H1 (cell line): ENCODE results near the gene P3H2. TPM values are rescaled to one million over a fixed set of nuclear protein-coding genes. Genes with fewer than 3 reads are reported as not detected.

Source experiments
- CTCF ChIA-PET: fragments of 300-600 bp; sonication (Branson Sonifier 250); formaldehyde crosslinking; loops from one replicate; lab custom pipeline; 2021; ENCODE audit not compliant: partially characterized antibody; lab: Charles Lee
- POLR2A ChIA-PET: fragments of 300-600 bp; sonication (Branson Sonifier 250); formaldehyde crosslinking; loops from one replicate; lab custom pipeline; 2021; ENCODE audit warnings: inconsistent platforms; ENCODE audit not compliant: partially characterized antibody; lab: Charles Lee
- DNase-seq, 2 experiments: peaks; one replicate each; pipeline versions ENCODE4 v3.0.0 to v3.0.0-alpha.2; 2010 to 2022; ENCODE audit warnings: low spot score in 2 of 2, low read depth in 1 of 2, mixed read lengths in 1 of 2
- FAIRE-seq: peaks from 2 replicates; lab custom pipeline; 2011; peaks lifted over from hg19 to GRCh38; lab: Jason Lieb, UNC
- H2AFZ ChIP-seq: 2 replicates; pipeline ENCODE4 v1.8.1; 2012; ENCODE audit warnings: low read length, inconsistent platforms
- H2AK5ac ChIP-seq: 2 replicates; pipeline ENCODE4 v1.6.1; 2013; ENCODE audit warnings: low read depth, low read length
- H2BK120ac ChIP-seq: replicated peaks from 2 replicates; pipeline ENCODE3; 2013; ENCODE audit warnings: low read depth, low read length, inconsistent platforms
- H2BK12ac ChIP-seq: 2 replicates; pipeline ENCODE4 v1.6.1; 2013; ENCODE audit warnings: low read depth, low read length
- H2BK15ac ChIP-seq: 2 replicates; pipeline ENCODE4 v1.6.1; 2013; ENCODE audit warnings: low read length
- H2BK20ac ChIP-seq: 2 replicates; pipeline ENCODE4 v1.6.1; 2013; ENCODE audit warnings: low read length
- H2BK5ac ChIP-seq: 2 replicates; pipeline ENCODE4 v1.6.1; 2013; ENCODE audit warnings: low read depth, low read length
- H3K14ac ChIP-seq: 2 replicates; pipeline ENCODE4 v1.6.1; 2013; ENCODE audit warnings: inconsistent platforms; ENCODE audit not compliant: insufficient read length
- H3K18ac ChIP-seq: 2 replicates; pipeline ENCODE4 v1.6.1; 2013; ENCODE audit warnings: low read length; ENCODE audit errors: extremely low read depth
- H3K23ac ChIP-seq: 2 replicates; pipeline ENCODE4 v1.6.1; 2013; ENCODE audit warnings: inconsistent platforms; ENCODE audit not compliant: insufficient read length
- H3K23me2 ChIP-seq: 2 replicates; pipeline ENCODE4 v1.6.1; 2013; ENCODE audit warnings: low read depth, low read length
- H3K27ac ChIP-seq: 2 replicates; pipeline ENCODE4 v1.6.1; 2011; ENCODE audit warnings: low read depth, low read length, inconsistent platforms
- H3K27me3 ChIP-seq, 4 experiments: replicated peaks in 1 of 4; 1 replicate in 1 of 4; 2 replicates in 3 of 4; pipeline versions ENCODE4 v1.6.1 to v1.8.1; 2011 to 2013; ENCODE audit warnings: low read length in 3 of 4, mild to moderate bottlenecking in 3 of 4, inconsistent platforms in 2 of 4, mixed read lengths in 2 of 4, moderate library complexity in 1 of 4; ENCODE audit not compliant: control insufficient read depth in 3 of 4, insufficient read depth in 3 of 4; ENCODE audit errors: extremely low read depth in 1 of 4
- H3K36me3 ChIP-seq, 4 experiments: 2 replicates each; pipeline versions ENCODE4 v1.6.1 to v1.8.1; 2011 to 2013; ENCODE audit warnings: mild to moderate bottlenecking in 4 of 4, low read length in 3 of 4, moderate library complexity in 2 of 4, control low read depth in 1 of 4, inconsistent platforms in 1 of 4; ENCODE audit not compliant: insufficient read depth in 4 of 4, control insufficient read depth in 2 of 4
- H3K4ac ChIP-seq: replicated peaks from 2 replicates; pipeline ENCODE3; 2013; ENCODE audit warnings: low read length, low read depth, mixed read lengths, inconsistent platforms; ENCODE audit not compliant: insufficient read length
- H3K4me1 ChIP-seq, 4 experiments: replicated peaks in 1 of 4; 1 replicate in 1 of 4; 2 replicates in 3 of 4; pipeline versions ENCODE4 v1.6.1 to v1.8.1; 2011 to 2013; ENCODE audit warnings: low read length in 3 of 4, inconsistent platforms in 2 of 4, mixed read lengths in 1 of 4; ENCODE audit not compliant: insufficient read depth in 4 of 4, control insufficient read depth in 3 of 4
- H3K4me2 ChIP-seq, 2 experiments: 2 replicates each; pipeline versions ENCODE4 v1.6.1 to v1.8.1; 2011 to 2013; ENCODE audit warnings: low read depth in 2 of 2, low read length in 2 of 2, control low read depth in 1 of 2, inconsistent platforms in 1 of 2, mild to moderate bottlenecking in 1 of 2; ENCODE audit not compliant: insufficient read depth in 1 of 2
- H3K4me3 ChIP-seq, 4 experiments: fragments of 200-600, 300-600 bp in 1 of 4; sonication (generic), shearing (Covaris generic), sonication (Bioruptor Twin) in 1 of 4; 2 replicates each; pipeline versions ENCODE4 v1.5.1 to v1.8.1; 2011 to 2016; ENCODE audit warnings: low read length in 4 of 4, low read depth in 3 of 4, control low read depth in 2 of 4, inconsistent platforms in 2 of 4, mild to moderate bottlenecking in 2 of 4, mixed read lengths in 1 of 4, moderate library complexity in 1 of 4; ENCODE audit not compliant: insufficient read depth in 2 of 4; ENCODE audit errors: extremely low read depth in 1 of 4
- H3K56ac ChIP-seq: replicated peaks from 2 replicates; pipeline ENCODE3; 2013; ENCODE audit warnings: low read depth, mild to moderate bottlenecking, mixed read lengths, low read length, inconsistent platforms; ENCODE audit not compliant: insufficient read length
- H3K79me1 ChIP-seq: 2 replicates; pipeline ENCODE4 v1.6.1; 2013; ENCODE audit warnings: low read depth, low read length, control low read depth
- H3K79me2 ChIP-seq, 2 experiments: 2 replicates each; pipeline versions ENCODE4 v1.6.1 to v1.8.1; 2012 to 2013; ENCODE audit warnings: low read length in 2 of 2, mild to moderate bottlenecking in 2 of 2, inconsistent platforms in 1 of 2; ENCODE audit not compliant: insufficient read depth in 2 of 2, control insufficient read depth in 1 of 2
- H3K9ac ChIP-seq, 4 experiments: replicated peaks in 1 of 4; 1 replicate in 1 of 4; 2 replicates in 3 of 4; pipeline versions ENCODE4 v1.6.1 to v1.8.1; 2011 to 2013; ENCODE audit warnings: low read depth in 3 of 4, low read length in 3 of 4, control low read depth in 2 of 4, mild to moderate bottlenecking in 2 of 4, moderate library complexity in 2 of 4, inconsistent platforms in 1 of 4; ENCODE audit errors: extremely low read depth in 1 of 4
- H3K9me3 ChIP-seq, 2 experiments: 2 replicates each; pipeline versions ENCODE4 v1.6.1 to v1.8.1; 2012 to 2013; ENCODE audit warnings: mild to moderate bottlenecking in 2 of 2, moderate library complexity in 2 of 2, control low read depth in 1 of 2, inconsistent platforms in 1 of 2, low read depth in 1 of 2, low read length in 1 of 2, mixed read lengths in 1 of 2; ENCODE audit not compliant: insufficient read depth in 2 of 2
- H4K20me1 ChIP-seq, 2 experiments: replicated peaks in 1 of 2; 2 replicates each; pipeline versions ENCODE3 to v1.8.1; 2011 to 2013; ENCODE audit warnings: inconsistent platforms in 2 of 2, low read length in 2 of 2, mild to moderate bottlenecking in 1 of 2; ENCODE audit not compliant: insufficient read depth in 2 of 2, control insufficient read depth in 1 of 2
- H4K5ac ChIP-seq: 2 replicates; pipeline ENCODE4 v1.6.1; 2013; ENCODE audit warnings: low read length, low read depth, mixed read lengths, inconsistent platforms; ENCODE audit not compliant: insufficient read length
- H4K8ac ChIP-seq: 2 replicates; pipeline ENCODE4 v1.8.0; 2013; ENCODE audit warnings: mild to moderate bottlenecking, moderate library complexity, low read length, inconsistent platforms; ENCODE audit not compliant: insufficient read depth; ENCODE audit errors: extremely low read depth
- H4K91ac ChIP-seq: replicated peaks from 2 replicates; pipeline ENCODE3; 2013; ENCODE audit warnings: low read length, mixed read lengths, inconsistent platforms; ENCODE audit not compliant: insufficient read length
- ASH2L ChIP-seq: fragments of 200-600, 300-600 bp; sonication (generic); IDR thresholded peaks from one replicate; pipeline ENCODE4 v1.7.1; 2017; ENCODE audit warnings: low read length
- KDM1A ChIP-seq: fragments of 200-600, 300-600 bp; sonication (generic); IDR thresholded peaks from 2 replicates; pipeline ENCODE4 v1.7.1; 2016; ENCODE audit warnings: mild to moderate bottlenecking, low read length, borderline replicate concordance
- polyA plus RNA-seq, 7 experiments: library from polyadenylated mRNA; depleted of rRNA in 3 of 7; stranded (reverse) in 5 of 7; unstranded in 2 of 7; fragments of >200 nt in 5 of 7; fragments of 200-250 nt in 2 of 7; gene quantifications; 1 replicate in 5 of 7; 2 replicates in 1 of 7; 4 replicates in 1 of 7; pipeline versions ENCODE4 v1.2.1 to v1.2.3, GENCODE V29; 2011 to 2013; ENCODE audit warnings: missing spikeins in 2 of 7, mixed read lengths in 2 of 7
- total RNA-seq: library from RNA; stranded (reverse); fragmentation: NEBNext Ultra II Directional; extraction: Animal tissue kit (Norgen Biotek cat#: 25700); gene quantifications from 2 replicates; pipeline ENCODE4 v1.2.1, GENCODE V29; 2021

P3H2 gene
- total and polyA plus RNA-seq, 2 of the 8 experiments (the other 6 are each of a cell fraction or from before 2014, with no cell fraction given) = 40.5 to 60.4 TPM

GRCh38 chr3:189948724-189949045 is 172.0 kb downstream of the P3H2 start:
- no peak overlapping the region for H3K9ac ChIP-seq
- H2BK5ac ChIP-seq = no peak overlapping the region
- no peaks in the 10 kb centered on the region for H3K9me3 ChIP-seq
- no peak overlapping the region for H4K5ac ChIP-seq
- H3K4me3 ChIP-seq = no peak overlapping the region
- no peak overlapping the region for H4K91ac ChIP-seq
- H2AK5ac ChIP-seq = no peak overlapping the region
- H3K4me2 ChIP-seq = no peak overlapping the region
- no peaks in the 10 kb centered on the region for H4K20me1 ChIP-seq
- DNase-seq (no peak), FAIRE-seq (no peak)
- H3K79me1 ChIP-seq = no peaks in the 10 kb centered on the region
- H2BK15ac ChIP-seq = no peak overlapping the region
- no peak overlapping the region for H3K4ac ChIP-seq
- H3K14ac ChIP-seq = no peak overlapping the region
- H4K8ac ChIP-seq = no peak overlapping the region
- H3K27me3 ChIP-seq = no peaks in the 10 kb centered on the region
- no peaks in the 10 kb centered on the region; the same call in 1 of the 2 replicates for H3K23me2 ChIP-seq
- no peaks in the 10 kb centered on the region for H3K36me3 ChIP-seq
- H3K4me1 ChIP-seq = no peaks in the 10 kb centered on the region
- POLR2A ChIA-PET = interaction anchor here (0.7 kb wide), 1 partner anchor 9 kb away, joined by 3 read pairs; no protein-coding TSS in a partner anchor
- H2BK20ac ChIP-seq = no peak overlapping the region
- H3K27ac ChIP-seq = no peak overlapping the region
- H2BK12ac ChIP-seq = no peak overlapping the region
- H3K56ac ChIP-seq = no peak overlapping the region
- no peak overlapping the region for H2BK120ac ChIP-seq
- CTCF ChIA-PET = interaction anchor here (0.7 to 6.8 kb wide), 31 partner anchors 9 to 744 kb away, joined by 3 to 68 read pairs (median 4); no protein-coding TSS in a partner anchor
- TF ChIP-seq ASH2L (no peak), KDM1A (no peak)
- no peak overlapping the region for H2AFZ ChIP-seq
- no peaks in the 10 kb centered on the region for H3K79me2 ChIP-seq
- H3K18ac ChIP-seq = no peak overlapping the region
- H3K23ac ChIP-seq = no peak overlapping the region
